AG09309 (cell line): ENCODE measurements around the gene GPR160.
"Not testable (repeated sequence)": the region's sequence is repeated elsewhere in the genome, so short reads cannot be mapped to it uniquely, and the experiment has no call there.

Experiments
- DNase-seq: peaks from one replicate; pipeline ENCODE4 v3.0.0-alpha.2; 2010; ENCODE audit warnings: low read depth
- H3K4me3 ChIP-seq: 2 replicates; pipeline ENCODE4 v1.5.1; 2011; ENCODE audit warnings: mild to moderate bottlenecking, low read depth, low read length, moderate library complexity; ENCODE audit not compliant: control insufficient read depth
- TF ChIP-seq, protein P1 (sequence below): IDR thresholded peaks from 2 replicates; pipeline ENCODE4 v1.5.1; 2011; ENCODE audit warnings: mild to moderate bottlenecking, low read depth, low read length, inconsistent platforms; ENCODE audit not compliant: insufficient read depth, control insufficient read depth; ENCODE audit errors: missing control alignments

GPR160 gene

DNA sequence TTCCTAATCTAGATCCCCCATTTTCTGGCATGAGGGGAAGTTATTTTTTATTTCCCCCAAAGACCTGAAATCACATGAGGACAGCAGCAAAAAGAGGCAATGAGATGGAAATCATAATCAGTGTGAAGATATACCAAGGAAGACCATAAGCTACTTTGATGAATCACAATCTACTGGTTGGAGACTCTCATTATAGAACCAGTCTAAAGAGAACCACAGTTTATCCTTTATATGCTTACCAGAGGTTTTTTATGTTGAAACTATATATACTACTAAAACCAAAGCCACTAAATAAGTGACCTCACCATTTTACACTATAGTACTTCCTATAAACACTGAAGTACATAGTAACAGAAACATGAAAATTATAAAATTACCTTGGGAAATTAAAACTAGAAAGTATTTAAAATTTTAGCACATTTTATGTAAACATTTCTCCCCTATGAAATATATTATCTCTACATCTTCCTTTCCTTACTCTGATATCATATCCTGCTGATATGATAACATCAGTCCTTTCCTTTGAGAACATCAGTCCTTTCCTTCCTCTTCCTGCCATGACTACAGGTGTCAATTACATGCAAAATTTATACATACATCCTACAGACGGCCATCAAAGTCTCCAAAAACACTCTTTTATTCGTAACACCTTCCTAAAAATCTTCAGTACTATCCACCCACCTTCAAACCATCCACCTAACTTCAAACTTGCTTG, 71.9 kb downstream of the GPR160 start:
- TF ChIP-seq, protein P1, sequence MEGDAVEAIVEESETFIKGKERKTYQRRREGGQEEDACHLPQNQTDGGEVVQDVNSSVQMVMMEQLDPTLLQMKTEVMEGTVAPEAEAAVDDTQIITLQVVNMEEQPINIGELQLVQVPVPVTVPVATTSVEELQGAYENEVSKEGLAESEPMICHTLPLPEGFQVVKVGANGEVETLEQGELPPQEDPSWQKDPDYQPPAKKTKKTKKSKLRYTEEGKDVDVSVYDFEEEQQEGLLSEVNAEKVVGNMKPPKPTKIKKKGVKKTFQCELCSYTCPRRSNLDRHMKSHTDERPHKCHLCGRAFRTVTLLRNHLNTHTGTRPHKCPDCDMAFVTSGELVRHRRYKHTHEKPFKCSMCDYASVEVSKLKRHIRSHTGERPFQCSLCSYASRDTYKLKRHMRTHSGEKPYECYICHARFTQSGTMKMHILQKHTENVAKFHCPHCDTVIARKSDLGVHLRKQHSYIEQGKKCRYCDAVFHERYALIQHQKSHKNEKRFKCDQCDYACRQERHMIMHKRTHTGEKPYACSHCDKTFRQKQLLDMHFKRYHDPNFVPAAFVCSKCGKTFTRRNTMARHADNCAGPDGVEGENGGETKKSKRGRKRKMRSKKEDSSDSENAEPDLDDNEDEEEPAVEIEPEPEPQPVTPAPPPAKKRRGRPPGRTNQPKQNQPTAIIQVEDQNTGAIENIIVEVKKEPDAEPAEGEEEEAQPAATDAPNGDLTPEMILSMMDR, result no peak
- DNase-seq, result no peak
- H3K4me3 ChIP-seq, result no peak overlapping the region

DNA sequence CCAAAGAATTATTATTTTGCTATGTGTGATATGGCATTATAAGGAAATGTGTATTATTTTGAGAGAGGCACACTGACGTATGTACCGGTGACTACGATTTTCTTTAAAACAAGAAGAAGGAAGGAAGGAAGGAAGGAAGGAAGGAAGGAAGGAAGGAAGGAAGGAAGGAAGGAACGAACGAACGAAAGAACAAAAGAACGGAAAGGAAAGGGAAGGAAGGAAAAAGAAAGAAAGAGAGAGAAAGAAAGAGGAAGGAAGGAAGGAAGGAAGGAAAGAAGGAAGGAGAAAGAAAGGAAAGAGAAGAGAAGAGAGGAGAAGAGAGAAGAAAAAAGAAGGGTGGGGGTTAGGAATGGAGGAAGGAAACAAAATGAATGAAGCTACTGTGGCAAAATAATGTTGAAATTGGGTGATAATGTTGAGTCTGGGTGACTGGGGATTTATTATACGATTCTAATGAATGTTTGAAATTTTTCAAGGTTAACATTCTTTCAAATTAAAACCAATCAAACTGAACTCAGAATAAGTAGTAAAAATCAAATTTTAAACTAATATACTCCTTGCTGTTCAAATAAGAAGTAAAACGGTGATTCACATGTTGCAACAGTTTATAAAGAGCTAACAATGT, 73.5 kb downstream of the GPR160 start:
- DNase-seq, result no peak
- H3K4me3 ChIP-seq, result no peak overlapping the region
- TF ChIP-seq, protein P1, result no peak

DNA sequence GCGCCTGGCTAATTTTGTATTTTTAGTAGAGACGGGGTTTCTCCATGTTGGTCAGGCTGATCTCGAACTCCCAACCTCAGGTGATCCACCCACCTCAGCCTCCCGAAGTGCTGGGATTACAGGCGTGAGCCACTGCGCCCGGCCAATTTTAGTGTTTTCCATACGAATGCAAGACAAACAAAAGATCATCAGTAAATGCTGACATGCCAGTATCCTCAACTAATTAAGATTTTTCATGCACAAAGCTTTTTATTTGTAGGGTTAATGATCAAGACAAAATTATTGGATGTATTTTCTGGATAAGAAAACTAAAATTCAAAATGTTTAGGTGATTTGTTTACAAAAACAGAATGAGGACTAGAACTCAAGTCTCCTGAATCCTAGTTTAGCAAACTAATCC, 76.4 kb downstream of the GPR160 start:
- not testable (repeated sequence) for H3K4me3 ChIP-seq, DNase-seq

DNA sequence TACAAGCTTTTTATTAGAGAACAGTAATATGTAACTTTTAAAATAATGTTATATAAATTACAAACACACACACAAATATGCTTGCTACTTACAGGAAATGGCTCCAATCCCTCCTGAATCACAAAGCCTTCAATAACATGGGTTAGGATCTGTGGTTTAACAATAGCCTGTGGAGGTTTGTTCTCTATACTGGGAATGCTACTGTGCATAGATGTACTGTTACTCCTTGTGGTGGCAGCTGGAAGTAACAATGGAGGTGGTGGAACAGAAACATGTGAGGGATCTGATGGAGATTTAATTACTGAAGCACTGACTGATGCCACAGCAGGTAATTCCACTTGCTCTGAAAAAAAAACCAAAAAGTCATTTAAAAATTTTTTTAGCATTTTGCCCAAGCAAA, 79.3 kb downstream of the GPR160 start:
- no peak for DNase-seq
- TF ChIP-seq, protein P1, result peak; percentile 30
- no peak overlapping the region for H3K4me3 ChIP-seq

DNA sequence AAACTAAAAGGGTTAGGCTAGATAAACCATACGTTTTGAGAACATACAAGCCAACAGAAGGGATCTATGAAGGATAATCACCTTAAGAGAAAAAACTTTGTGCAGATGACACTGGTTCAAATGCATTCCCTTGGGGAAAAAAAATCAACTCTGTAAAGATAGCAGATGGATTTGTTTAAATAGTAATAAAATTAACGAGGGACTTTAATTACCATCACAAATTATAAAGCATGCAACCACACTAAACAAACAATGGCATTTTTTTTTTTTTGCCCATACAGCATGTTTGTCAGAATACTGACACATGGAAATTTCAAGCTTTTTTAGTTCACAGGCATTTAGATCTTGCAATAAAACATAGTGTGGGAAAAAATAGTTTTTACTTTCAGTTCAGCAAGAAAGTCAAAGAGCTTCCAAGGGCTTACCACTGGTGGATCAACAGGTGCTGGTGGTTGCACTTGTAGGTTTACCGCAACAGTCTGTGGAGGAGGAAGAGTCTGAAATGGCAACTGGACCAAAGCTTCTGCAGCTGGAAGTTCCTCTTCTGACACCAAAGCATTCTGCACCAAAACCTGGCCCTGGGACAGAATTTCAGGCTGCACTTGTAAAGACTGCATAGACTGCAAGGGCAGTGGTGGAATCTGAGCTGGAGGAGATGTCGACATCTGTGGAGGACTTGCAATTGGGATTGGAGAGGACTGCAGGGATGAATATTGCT, 90.6 kb downstream of the GPR160 start:
- TF ChIP-seq, protein P1, result no peak
- DNase-seq, result no peak
- H3K4me3 ChIP-seq, result no peak overlapping the region

DNA sequence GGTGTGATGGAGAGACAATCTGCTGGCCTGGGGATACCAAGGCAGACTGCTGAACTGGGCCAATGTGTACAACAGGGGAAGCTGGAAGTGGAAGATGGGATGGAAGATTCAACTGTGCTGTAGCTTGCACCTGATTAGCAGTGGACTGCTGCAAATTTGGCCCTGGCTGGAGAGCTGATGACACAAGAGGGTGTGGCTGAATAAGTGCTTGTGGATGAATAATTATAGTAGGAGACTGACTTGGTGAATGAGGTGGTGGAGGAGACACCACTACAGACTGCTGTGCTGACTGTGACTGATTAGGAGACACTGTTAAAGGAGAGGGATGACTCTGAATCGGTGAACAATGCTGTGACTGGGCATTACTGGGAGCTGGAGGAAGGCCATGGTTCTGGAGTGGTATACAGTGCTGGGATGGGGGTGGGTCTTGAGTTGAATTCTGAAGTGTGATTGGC, 91.2 kb downstream of the GPR160 start:
- H3K4me3 ChIP-seq, result no peak overlapping the region
- TF ChIP-seq, protein P1, result no peak
- no peak for DNase-seq

DNA sequence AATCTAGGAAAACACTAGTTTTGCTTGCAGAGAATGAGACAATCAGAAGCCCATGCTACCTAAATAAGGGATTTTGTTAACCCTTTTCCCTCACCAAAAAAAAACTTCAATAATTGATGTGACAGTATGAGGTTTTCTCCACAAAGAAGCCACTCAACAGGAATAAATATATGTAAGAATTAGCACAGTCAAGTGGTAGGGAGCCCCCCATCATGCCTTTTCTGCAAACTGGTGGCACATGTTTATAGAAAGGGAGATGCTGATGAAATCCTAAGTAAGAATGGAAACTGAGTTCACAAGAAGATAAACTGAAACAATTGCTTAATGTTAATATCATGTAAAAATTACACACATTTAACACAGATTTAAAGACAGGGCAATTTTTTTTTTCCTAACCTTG, 92.7 kb downstream of the GPR160 start:
- TF ChIP-seq, protein P1, result no peak
- no peak overlapping the region for H3K4me3 ChIP-seq
- no peak for DNase-seq
